Natural killer cell treated with Interleukin-12 subunit alpha and Interleukin-12 subunit beta and Interleukin-15 and Interleukin-18, amount 100 ng/mL, for 72 hours (primary cell): ENCODE measurements around the gene YEATS4. TPM values are rescaled to one million over a fixed set of nuclear protein-coding genes. Genes with fewer than 3 reads are reported as not detected.
A peak's percentile ranks its signal among the peaks of the same experiment; 100 is the strongest.

Experiments
- ATAC-seq, 2 donors: fragments of 150-1000 bp; cut with Tn5 transposase in 1 of 2; sonication (Bioruptor Pico), chemical (Tn5 transposase) in 1 of 2; 2 replicates each; pipeline ENCODE4 v1.10.0; 2021
- DNase-seq: peaks from one replicate; pipeline ENCODE4 v3.0.0; 2022; ENCODE audit warnings: low spot score
- H3K27ac Mint-ChIP-seq, 2 donors: 1 replicate in 1 of 2; 2 replicates in 1 of 2; pipeline ENCODE4 v1.8.0; 2022; ENCODE audit warnings: mixed read lengths in 2 of 2, mild to moderate bottlenecking in 1 of 2, moderate library complexity in 1 of 2
- H3K27me3 Mint-ChIP-seq, 2 donors: 1 replicate in 1 of 2; 2 replicates in 1 of 2; pipeline ENCODE4 v1.8.0; 2022; ENCODE audit warnings: mixed read lengths in 2 of 2
- H3K36me3 Mint-ChIP-seq: one replicate; pipeline ENCODE4 v1.8.0; 2022; ENCODE audit warnings: mixed read lengths
- H3K4me1 Mint-ChIP-seq, 2 donors: 1 replicate in 1 of 2; 2 replicates in 1 of 2; pipeline ENCODE4 v1.8.0; 2022; ENCODE audit warnings: low read depth in 2 of 2, mixed read lengths in 2 of 2, mild to moderate bottlenecking in 1 of 2
- H3K4me3 Mint-ChIP-seq: one replicate; pipeline ENCODE4 v1.8.0; 2022; ENCODE audit warnings: mixed read lengths
- H3K9me3 Mint-ChIP-seq: 2 replicates; pipeline ENCODE4 v1.8.0; 2022; ENCODE audit warnings: mixed read lengths
- total RNA-seq, 2 donors: library from RNA; stranded (reverse); gene quantifications; one replicate each; pipeline ENCODE4 v1.2.3, GENCODE V29; 2022

Gene YEATS4
- total RNA-seq, 2 donors from 2014 or later: 14.9 to 27.8 TPM

DNA sequence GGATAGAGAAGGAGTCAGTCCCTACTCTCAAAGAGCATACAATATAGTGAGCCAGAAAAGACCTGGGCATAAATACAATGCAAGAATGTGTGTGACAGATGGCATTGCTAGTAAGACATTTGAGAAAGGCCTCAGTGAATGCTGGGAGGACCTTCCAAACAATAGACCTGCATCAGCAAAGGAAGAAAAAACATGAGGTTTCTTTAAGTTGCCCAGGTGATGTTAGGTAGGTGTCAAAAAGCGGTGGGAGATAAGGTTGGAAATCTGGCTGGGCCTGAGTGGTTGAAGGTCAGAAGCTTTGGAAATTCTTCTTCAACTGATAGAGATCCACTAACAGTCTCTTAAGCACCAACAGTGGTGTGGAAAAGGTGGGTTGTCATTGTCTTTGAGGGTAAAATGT is 60.2 kb downstream of the YEATS4 start:
- Mint-ChIP-seq H3K36me3 (no peaks in the 10 kb centered on the region), H3K4me3 (no peak overlapping the region), H3K27me3 (no peaks in the 10 kb centered on the region), H3K27ac (no peak overlapping the region), H3K4me1 (no peaks in the 10 kb centered on the region), H3K9me3 (peaks cover 4% of the 10 kb centered on the region)
- DNase-seq (no peak), ATAC-seq (no peak)

DNA sequence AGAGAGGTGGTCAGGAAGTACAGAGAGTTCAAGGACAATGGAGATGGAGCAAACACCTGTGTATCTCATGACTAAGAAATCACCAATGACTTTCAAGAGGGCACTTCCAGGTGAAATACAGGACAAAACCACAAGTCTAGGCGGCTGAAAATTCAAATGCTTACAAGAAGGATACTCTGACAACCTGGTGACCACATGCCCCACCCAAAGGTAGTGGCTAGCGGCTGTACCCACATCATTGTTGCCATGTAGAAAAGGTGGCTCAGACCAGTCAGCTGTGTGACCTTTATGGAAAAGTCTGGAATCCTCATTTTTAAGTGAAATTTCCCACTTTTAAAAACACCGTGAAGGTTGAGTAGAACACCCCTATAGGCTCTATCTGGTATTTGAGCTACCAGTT is 62.0 kb downstream of the YEATS4 start:
- Mint-ChIP-seq H3K36me3 (no peaks in the 10 kb centered on the region), H3K9me3 (peaks cover 4% of the 10 kb centered on the region), H3K27me3 (no peaks in the 10 kb centered on the region), H3K4me3 (no peak overlapping the region), H3K4me1 (no peaks in the 10 kb centered on the region), H3K27ac (no peak overlapping the region)
- ATAC-seq (no peak), DNase-seq (no peak)

DNA sequence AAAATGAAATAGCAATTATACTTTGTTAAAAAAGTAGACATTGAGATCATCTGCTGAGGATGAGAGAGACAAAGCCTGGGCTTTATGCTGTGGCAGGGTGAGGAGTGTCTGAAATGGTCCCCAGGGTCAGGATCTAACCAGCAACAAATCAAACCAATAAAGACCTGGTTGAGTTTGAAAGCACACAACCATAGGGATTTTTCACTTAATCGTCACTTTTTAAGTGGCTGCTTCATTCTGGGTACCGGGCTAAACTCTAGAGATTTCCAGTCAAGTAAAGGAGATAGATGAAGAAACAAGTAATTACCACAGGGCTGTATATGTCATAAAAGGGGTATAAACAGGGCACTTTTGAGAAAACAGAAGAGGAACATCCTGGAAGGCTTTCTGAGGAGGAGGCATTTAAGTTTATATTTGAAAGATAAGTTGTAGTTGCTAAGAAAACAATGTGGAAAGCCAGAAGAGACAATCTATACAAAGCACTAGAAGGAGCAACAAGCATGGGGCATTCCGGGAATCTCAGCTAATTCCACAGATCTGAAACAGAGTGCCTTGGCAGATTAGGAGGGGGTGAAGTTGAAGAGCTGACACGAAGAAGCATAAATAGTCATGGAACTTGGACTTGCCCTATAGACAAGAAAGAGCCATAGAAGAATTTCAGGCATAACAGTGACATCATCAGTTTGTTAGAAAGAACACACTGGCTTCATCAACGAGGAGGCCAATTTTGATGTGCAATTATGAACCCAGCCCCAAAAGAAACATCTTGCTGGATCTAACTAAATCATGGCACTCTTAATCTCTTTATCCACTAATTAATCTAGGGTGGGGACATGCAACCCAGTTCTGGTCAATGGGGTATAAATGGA is 63.7 kb downstream of the YEATS4 start:
- Mint-ChIP-seq H3K36me3 (no peaks in the 10 kb centered on the region), H3K9me3 (peaks cover 4% of the 10 kb centered on the region), H3K4me3 (no peak overlapping the region), H3K27me3 (no peaks in the 10 kb centered on the region), H3K27ac (no peak overlapping the region), H3K4me1 (no peaks in the 10 kb centered on the region)
- DNase-seq (no peak), ATAC-seq (no peak)

DNA sequence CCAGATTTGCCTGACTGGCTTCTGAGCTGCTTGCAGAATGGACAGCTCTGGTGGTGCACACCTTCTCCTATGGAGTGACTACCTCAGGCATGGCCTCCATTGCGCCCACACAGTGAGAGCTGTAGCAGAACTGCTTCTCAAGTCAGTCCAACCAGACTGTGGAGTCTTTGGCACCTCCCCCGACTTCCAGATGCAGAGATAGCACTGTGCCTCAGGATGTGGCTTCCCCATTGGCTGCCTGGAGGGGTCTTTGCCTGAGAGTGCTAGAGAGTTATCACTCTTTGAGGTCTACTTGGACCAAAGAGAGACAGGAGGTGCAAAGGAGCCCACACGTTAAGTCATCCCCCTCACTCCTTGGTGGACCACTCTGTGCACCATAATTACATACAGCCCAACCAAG is 65.9 kb downstream of the YEATS4 start:
- no peaks in the 10 kb centered on the region for H3K27me3 Mint-ChIP-seq
- ATAC-seq: peak; percentile 24 to 38

DNA sequence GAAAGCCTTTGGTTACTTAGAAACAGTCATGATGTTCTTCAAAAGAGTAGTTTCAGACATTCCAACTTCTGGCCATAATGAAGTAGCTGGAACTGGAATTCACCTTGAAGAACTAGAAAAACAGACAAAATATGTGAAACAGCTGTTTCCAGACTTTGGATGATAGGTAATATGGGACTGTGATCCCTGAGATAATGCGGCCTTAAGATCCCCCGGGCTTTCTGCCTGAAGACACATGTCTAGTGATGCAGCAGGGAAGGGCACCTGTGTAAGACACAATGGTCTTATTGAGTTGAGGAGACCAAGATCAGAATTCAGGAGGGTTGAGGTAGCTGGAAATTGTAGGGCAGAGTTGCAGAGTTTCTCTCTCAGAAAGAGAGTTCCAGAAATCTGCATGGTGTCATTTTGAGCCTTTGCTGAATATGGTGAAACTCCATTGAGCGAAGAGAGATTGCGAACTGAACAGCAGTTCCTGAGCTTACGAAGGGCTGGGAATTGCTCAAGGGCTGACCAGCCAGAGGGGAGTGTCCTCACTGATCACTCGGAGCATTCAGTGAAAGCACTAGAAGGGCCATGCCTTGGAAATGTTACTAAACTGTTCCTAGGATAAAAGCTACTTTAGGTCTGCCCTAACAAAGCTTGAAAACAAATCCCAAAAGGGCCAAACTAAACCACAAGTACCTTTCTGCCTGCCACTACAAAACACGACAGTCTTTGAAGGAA is 69.0 kb downstream of the YEATS4 start:
- no peaks in the 10 kb centered on the region for H3K9me3 Mint-ChIP-seq
- no peaks in the 10 kb centered on the region for H3K27me3 Mint-ChIP-seq
- H3K4me3 Mint-ChIP-seq: no peak overlapping the region
- H3K36me3 Mint-ChIP-seq: no peaks in the 10 kb centered on the region
- no peaks in the 10 kb centered on the region for H3K4me1 Mint-ChIP-seq
- H3K27ac Mint-ChIP-seq: no peak overlapping the region
- DNase-seq (no peak), ATAC-seq (no peak)

More for the DNA sequence above, 65.9 kb downstream of the YEATS4 start:
- Mint-ChIP-seq H3K4me3 (no peak overlapping the region), H3K9me3 (peaks cover 4% of the 10 kb centered on the region), H3K36me3 (no peaks in the 10 kb centered on the region), H3K4me1 (no peaks in the 10 kb centered on the region), H3K27ac (no peak overlapping the region)
- no peak for DNase-seq

DNA sequence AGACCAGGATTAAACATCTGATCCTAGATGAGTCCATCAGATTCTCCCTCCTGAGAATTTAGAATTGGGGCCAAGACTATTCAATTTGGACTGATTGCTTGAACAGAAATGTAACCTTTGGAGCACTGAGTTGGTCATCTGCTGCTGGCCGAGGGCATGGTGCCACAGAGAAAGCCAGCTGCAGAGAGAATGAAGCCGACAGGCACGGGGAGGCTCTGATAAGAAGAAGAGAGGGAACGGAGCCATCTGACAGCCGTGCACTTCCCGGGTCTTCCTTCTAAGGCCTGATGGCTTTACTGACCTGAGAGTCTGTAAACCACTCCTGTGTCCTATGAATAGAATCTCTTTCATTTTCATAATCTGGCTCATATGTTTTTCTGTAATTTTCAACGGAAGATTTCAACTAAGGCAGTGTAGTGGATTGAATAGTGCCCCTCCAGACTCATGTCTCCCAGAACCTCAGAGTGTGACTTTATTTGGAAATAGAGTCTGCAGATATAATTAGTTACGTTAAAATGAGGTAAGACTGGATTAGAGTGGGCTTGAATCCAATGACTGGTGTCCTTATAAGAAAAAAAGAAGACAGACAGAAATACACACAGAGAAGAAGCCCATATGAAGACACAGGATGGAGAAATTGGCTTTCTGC is 71.5 kb downstream of the YEATS4 start:
- no peak overlapping the region for H3K27ac Mint-ChIP-seq
- DNase-seq (no peak), ATAC-seq (no peak)
- no peaks in the 10 kb centered on the region for H3K9me3 Mint-ChIP-seq
- H3K36me3 Mint-ChIP-seq: no peaks in the 10 kb centered on the region
- H3K4me1 Mint-ChIP-seq: no peaks in the 10 kb centered on the region
- H3K4me3 Mint-ChIP-seq: no peak overlapping the region
- peaks cover 11 to 14% of the 10 kb centered on the region in 2 donors for H3K27me3 Mint-ChIP-seq

DNA sequence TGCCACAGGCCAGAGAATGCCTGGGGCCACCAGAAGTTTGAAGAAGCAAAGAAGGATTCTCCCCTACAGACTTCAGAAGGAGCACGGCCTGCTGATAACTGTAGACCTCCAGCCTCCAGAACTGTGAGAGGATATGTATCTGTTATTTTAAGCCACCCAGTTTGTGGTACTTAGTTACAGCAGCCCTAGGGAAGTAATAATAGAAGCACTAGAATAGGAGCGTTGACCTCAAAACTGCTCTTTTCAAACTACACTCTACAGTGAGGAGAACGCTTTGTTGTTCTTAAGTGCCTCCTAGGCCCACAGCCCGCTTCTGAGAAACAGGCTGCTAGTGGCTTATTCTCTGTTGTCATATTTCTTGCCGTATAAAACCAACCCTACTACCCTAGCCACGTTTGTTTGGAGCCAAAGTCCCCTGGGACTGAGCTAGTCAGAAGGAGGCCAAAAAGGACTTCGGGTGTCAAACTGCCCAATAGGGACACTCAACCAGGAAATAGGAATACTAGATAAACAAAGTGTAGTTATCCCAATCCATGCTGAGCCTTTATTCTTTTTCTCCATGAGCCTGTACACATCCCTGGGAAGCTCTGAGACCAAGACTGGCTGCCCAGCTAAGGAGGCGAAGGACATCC is 72.2 kb downstream of the YEATS4 start:
- no peak overlapping the region for H3K4me3 Mint-ChIP-seq
- H3K27me3 Mint-ChIP-seq: peaks cover 11 to 14% of the 10 kb centered on the region in 2 donors
- no peak overlapping the region for H3K27ac Mint-ChIP-seq
- no peaks in the 10 kb centered on the region for H3K36me3 Mint-ChIP-seq
- H3K9me3 Mint-ChIP-seq: no peaks in the 10 kb centered on the region
- H3K4me1 Mint-ChIP-seq: no peaks in the 10 kb centered on the region
- DNase-seq (no peak), ATAC-seq (no peak)

DNA sequence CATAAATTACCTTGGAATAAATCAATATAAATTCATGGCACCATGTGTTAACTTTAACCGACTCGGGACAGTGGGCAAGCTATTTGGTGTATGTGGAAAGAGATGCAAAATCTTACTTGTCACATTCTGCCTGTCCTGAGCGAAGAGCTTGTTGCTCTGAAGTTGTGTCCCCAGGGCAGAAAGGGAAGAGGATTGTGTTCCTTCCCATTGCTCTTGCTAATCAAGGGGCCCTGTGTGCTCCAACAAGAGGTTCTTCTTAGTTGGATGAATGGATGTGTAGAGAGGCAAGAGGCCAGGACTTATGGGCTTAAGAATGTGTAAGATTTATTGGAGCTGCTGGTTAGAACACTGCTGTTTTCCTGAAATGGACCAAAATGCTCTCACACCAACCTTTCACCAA is 74.1 kb downstream of the YEATS4 start:
- Mint-ChIP-seq H3K4me3 (no peak overlapping the region), H3K9me3 (no peaks in the 10 kb centered on the region), H3K4me1 (no peaks in the 10 kb centered on the region), H3K27me3 (peaks cover 11 to 14% of the 10 kb centered on the region in 2 donors), H3K27ac (no peak overlapping the region), H3K36me3 (no peaks in the 10 kb centered on the region)
- no peak for ATAC-seq
- no peak for DNase-seq

DNA sequence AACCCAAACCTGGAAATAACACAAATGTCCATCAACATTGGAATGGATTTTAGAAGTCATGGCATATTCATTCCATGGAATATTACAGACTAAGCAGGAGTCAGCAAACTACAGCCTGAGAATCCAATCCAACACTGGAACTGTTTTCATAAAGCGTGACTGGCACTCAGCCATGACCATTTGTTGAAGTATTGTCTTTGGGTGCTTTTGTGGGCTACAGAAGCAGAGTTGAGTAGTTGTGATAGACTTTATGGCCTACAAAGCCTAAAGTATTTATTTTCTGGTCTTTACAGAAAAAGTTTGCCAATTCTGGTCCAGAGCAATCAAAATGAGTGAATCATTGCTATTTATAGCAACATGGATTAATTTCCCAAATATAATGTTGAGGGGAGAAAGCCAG is 76.1 kb downstream of the YEATS4 start:
- ATAC-seq (no peak), DNase-seq (no peak)
- no peaks in the 10 kb centered on the region for H3K36me3 Mint-ChIP-seq
- no peaks in the 10 kb centered on the region for H3K9me3 Mint-ChIP-seq
- H3K27me3 Mint-ChIP-seq: peaks cover 11 to 14% of the 10 kb centered on the region in 2 donors
- H3K4me1 Mint-ChIP-seq: no peaks in the 10 kb centered on the region
- H3K27ac Mint-ChIP-seq: no peak overlapping the region
- H3K4me3 Mint-ChIP-seq: no peak overlapping the region

DNA sequence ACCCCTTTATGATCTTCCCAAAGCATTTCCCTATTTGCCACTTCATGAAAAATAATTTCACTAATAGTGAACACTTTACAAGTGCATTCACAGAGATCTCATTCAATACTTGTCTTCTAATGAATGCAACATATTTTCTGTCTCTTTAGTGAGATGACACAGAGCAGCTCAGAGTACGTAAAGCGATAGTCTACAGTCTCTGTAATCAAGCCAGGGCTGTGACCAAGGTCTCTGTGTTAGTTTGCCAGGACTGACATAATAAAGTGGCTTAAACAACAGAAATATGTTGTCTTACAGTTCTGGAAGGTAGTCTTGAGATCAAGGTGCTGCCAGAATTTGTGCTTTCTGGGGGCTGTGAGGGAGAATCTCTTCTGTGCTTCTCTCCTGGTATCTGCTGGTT is 77.5 kb downstream of the YEATS4 start:
- Mint-ChIP-seq H3K4me1 (no peaks in the 10 kb centered on the region), H3K36me3 (no peaks in the 10 kb centered on the region), H3K9me3 (no peaks in the 10 kb centered on the region), H3K27me3 (peaks cover 11 to 14% of the 10 kb centered on the region in 2 donors), H3K4me3 (no peak overlapping the region), H3K27ac (no peak overlapping the region)
- ATAC-seq: no peak
- DNase-seq: no peak

DNA sequence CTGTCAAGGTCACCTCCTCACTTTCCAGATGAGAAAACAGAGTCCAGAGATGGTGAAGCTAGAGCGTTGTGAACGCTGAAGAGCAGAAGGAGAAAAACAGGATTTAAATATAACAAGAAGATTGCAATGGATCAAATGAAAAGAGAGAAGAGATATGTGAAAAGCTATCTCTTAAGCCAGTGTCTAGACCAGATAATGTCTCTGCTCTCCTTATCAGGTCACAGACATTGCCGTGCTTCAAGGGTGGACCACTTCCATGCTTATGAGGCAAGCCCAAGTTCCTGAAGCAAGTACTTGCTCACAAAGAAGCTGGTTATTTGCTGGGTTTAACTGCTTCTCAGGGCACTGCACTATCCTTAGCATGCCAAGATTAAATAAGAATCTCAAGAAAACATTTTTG is 79.0 kb downstream of the YEATS4 start:
- Mint-ChIP-seq H3K4me3 (no peak overlapping the region), H3K27me3 (peaks cover 11 to 14% of the 10 kb centered on the region in 2 donors), H3K4me1 (no peaks in the 10 kb centered on the region), H3K27ac (no peak overlapping the region), H3K9me3 (no peaks in the 10 kb centered on the region), H3K36me3 (no peaks in the 10 kb centered on the region)
- ATAC-seq (no peak), DNase-seq (no peak)

DNA sequence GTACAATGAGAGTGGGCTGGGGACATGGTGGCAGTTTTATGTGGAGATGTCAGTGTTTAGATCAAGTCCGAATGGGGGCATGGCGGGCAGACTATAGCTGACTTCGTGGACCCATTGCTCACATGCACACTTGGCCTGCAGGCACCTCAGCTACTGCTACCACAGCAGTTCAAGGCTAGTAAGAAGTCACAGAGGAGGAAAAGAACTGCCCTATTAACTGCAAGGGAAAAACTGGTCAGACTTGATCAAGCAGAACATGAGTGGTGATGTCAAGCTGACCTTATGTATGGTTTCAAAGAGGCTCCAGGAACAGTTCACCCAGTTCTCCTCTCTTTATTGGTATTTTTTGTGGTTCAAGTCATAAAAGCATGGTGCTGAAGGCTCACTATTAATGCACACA is 80.5 kb downstream of the YEATS4 start:
- ATAC-seq (no peak), DNase-seq (no peak)
- no peaks in the 10 kb centered on the region for H3K9me3 Mint-ChIP-seq
- H3K36me3 Mint-ChIP-seq: no peaks in the 10 kb centered on the region
- H3K4me3 Mint-ChIP-seq: no peak overlapping the region
- peaks cover 1 to 3% of the 10 kb centered on the region in 2 donors for H3K27me3 Mint-ChIP-seq
- no peaks in the 10 kb centered on the region for H3K4me1 Mint-ChIP-seq
- H3K27ac Mint-ChIP-seq: no peak overlapping the region
